GM18858 (cell line): ENCODE data around the gene ZNF467.

Experiments
- ATAC-seq: cut with Tn5 transposase; IDR thresholded peaks from one replicate; pipeline ENCODE4 v1.9.1; 2021; ENCODE audit not compliant: unreplicated experiment

The ZNF467 gene

GRCh38 chr7:149773446-149774236, at the start of gene ZNF467:
Gene ZNF467, minus strand, starts transcription at chr7:149773588. Its CDS starts 2,556 bp downstream, at chr7:149771032.
- no peak for ATAC-seq

- no peak for ATAC-seq
Measured at GRCh38 chr7:149822353-149822943, 49.1 kb upstream of the ZNF467 start.

GRCh38 chr7:149821191-149822148, 48.1 kb upstream of the ZNF467 start:
- ATAC-seq: no peak

GRCh38 chr7:149820622-149821190, 47.3 kb upstream of the ZNF467 start:
- no peak for ATAC-seq

GRCh38 chr7:149819961-149820340, 46.6 kb upstream of the ZNF467 start:
- ATAC-seq: no peak

- ATAC-seq: no peak
Measured at GRCh38 chr7:149819141-149819960, 46.0 kb upstream of the ZNF467 start.

- no peak for ATAC-seq
Measured at GRCh38 chr7:149818536-149818840, 45.1 kb upstream of the ZNF467 start.

- no peak for ATAC-seq
Measured at GRCh38 chr7:149817836-149818535, 44.6 kb upstream of the ZNF467 start.

- ATAC-seq: no peak
Measured at GRCh38 chr7:149817301-149817771, 43.9 kb upstream of the ZNF467 start.

- no peak for ATAC-seq
Measured at GRCh38 chr7:149816794-149817193, 43.4 kb upstream of the ZNF467 start.

GRCh38 chr7:149816267-149816751, 42.9 kb upstream of the ZNF467 start:
- no peak for ATAC-seq

GRCh38 chr7:149815661-149816266, 42.4 kb upstream of the ZNF467 start:
- ATAC-seq: no peak

GRCh38 chr7:149815121-149815520, 41.7 kb upstream of the ZNF467 start:
- no peak for ATAC-seq

- ATAC-seq: no peak
Measured at GRCh38 chr7:149814494-149814893, 41.1 kb upstream of the ZNF467 start.

- no peak for ATAC-seq
Measured at GRCh38 chr7:149813254-149814035, 40.1 kb upstream of the ZNF467 start.

- ATAC-seq: no peak
Measured at GRCh38 chr7:149811831-149812490, 38.6 kb upstream of the ZNF467 start.

- ATAC-seq: no peak
Measured at GRCh38 chr7:149811221-149811620, 37.8 kb upstream of the ZNF467 start.

GRCh38 chr7:149809215-149809614, 35.8 kb upstream of the ZNF467 start:
- ATAC-seq: no peak
